ENCODE measurements around the gene PLXDC2.

GRCh38 chr10:19789607-19790006 is 26.6 kb upstream of the PLXDC2 start:
- TF ChIP-seq POLR2A (IDR thresholded peaks at IDR 0.05; ENCODE audit: low read depth, low read length) (no peak), POLR2AphosphoS5 (IDR thresholded peaks at IDR 0.05; ENCODE audit: low read depth, low read length) (no peak), SPI1 (IDR thresholded peaks at IDR 0.05; ENCODE audit: low read depth, low read length) (no peak), TAF1 (IDR thresholded peaks at IDR 0.05; ENCODE audit: low read depth, low read length) (no peak), PAX5 (IDR thresholded peaks at IDR 0.05; ENCODE audit: insufficient read depth, low read length, severe bottlenecking) (no peak), POU2F2 (IDR thresholded peaks at IDR 0.05; ENCODE audit: low read depth, low read length) (no peak)
